IMR-90 (cell line): ENCODE results near the gene ATP1A2. TPM values are rescaled to one million over a fixed set of nuclear protein-coding genes. Genes with fewer than 3 reads are reported as not detected.

Experiments used
- ATAC-seq: fragments of 200-7000 bp; cut with Tn5 transposase; 2 replicates; pipeline ENCODE4 v1.9.1; 2020; ENCODE audit warnings: low read depth, mild to moderate bottlenecking, moderate library complexity
- BruUV-seq: library from RNA; stranded (reverse); fragments of 400-500 nt; replicated peaks from 2 replicates; lab custom pipeline; 2021; lab: Mats Ljungman, UMichigan
- CTCF ChIA-PET: fragments of 300-600 bp; formaldehyde crosslinking; extraction: SDS; loops from one replicate; lab custom pipeline; 2021; ENCODE audit warnings: antibody characterized with exemption; lab: Yijun Ruan, JAX
- POLR2A ChIA-PET: fragments of 300-600 bp; sonication (Branson Sonifier 250); formaldehyde crosslinking; loops from one replicate; lab custom pipeline; 2022; ENCODE audit warnings: antibody characterized with exemption; ENCODE audit not compliant: unreplicated experiment; lab: Charles Lee
- DNase-seq: peaks from one replicate; pipeline ENCODE4 v3.0.0; 2013
- H2AFZ ChIP-seq: replicated peaks from 2 replicates; pipeline ENCODE3; 2013; ENCODE audit warnings: low read length, mild to moderate bottlenecking; ENCODE audit not compliant: poor library complexity
- H2AK5ac ChIP-seq: 2 replicates; pipeline ENCODE4 v1.6.1; 2013; ENCODE audit warnings: low read depth, low read length, inconsistent platforms
- H2AK9ac ChIP-seq: replicated peaks from 2 replicates; pipeline ENCODE3; 2013; ENCODE audit warnings: mild to moderate bottlenecking, low read depth, low read length, moderate library complexity; ENCODE audit not compliant: poor library complexity
- H2BK120ac ChIP-seq: 2 replicates; pipeline ENCODE4 v1.6.1; 2013; ENCODE audit warnings: low read depth, low read length, inconsistent platforms
- H2BK15ac ChIP-seq: 3 replicates; pipeline ENCODE4 v1.6.1; 2013; ENCODE audit warnings: low read depth, low read length, inconsistent platforms
- H2BK20ac ChIP-seq: 2 replicates; pipeline ENCODE4 v1.6.1; 2013; ENCODE audit warnings: low read depth, mild to moderate bottlenecking, inconsistent platforms, low read length, moderate library complexity
- H2BK5ac ChIP-seq: 2 replicates; pipeline ENCODE4 v1.6.1; 2013; ENCODE audit warnings: mild to moderate bottlenecking, low read depth, low read length, inconsistent platforms; ENCODE audit not compliant: poor library complexity, severe bottlenecking
- H3K14ac ChIP-seq: replicated peaks from 2 replicates; pipeline ENCODE4 v1.6.1; 2013; ENCODE audit warnings: low read depth, low read length, inconsistent platforms
- H3K18ac ChIP-seq: 2 replicates; pipeline ENCODE4 v1.6.1; 2013; ENCODE audit warnings: low read depth, low read length, control low read depth
- H3K23ac ChIP-seq: 2 replicates; pipeline ENCODE4 v1.6.1; 2013; ENCODE audit warnings: low read depth, low read length, inconsistent platforms
- H3K27ac ChIP-seq: 2 replicates; pipeline ENCODE4 v1.5.1; 2013; ENCODE audit warnings: mild to moderate bottlenecking, control low read depth, low read length; ENCODE audit not compliant: insufficient read depth
- H3K27me3 ChIP-seq: 2 replicates; pipeline ENCODE4 v1.6.1; 2013; ENCODE audit warnings: low read length; ENCODE audit not compliant: control insufficient read depth, insufficient read depth
- H3K36me3 ChIP-seq: 2 replicates; pipeline ENCODE4 v1.6.1; 2013; ENCODE audit warnings: low read length, mixed read lengths; ENCODE audit not compliant: control insufficient read depth, insufficient read depth
- H3K4ac ChIP-seq: 2 replicates; pipeline ENCODE4 v1.6.1; 2013; ENCODE audit warnings: low read depth, low read length, inconsistent platforms
- H3K4me1 ChIP-seq: 2 replicates; pipeline ENCODE4 v1.6.1; 2013; ENCODE audit warnings: low read length, mixed read lengths; ENCODE audit not compliant: control insufficient read depth, insufficient read depth
- H3K4me2 ChIP-seq: 2 replicates; pipeline ENCODE4 v1.6.1; 2013; ENCODE audit warnings: low read depth, mild to moderate bottlenecking, control low read depth, low read length, moderate library complexity
- H3K4me3 ChIP-seq: 2 replicates; pipeline ENCODE4 v1.5.1; 2013; ENCODE audit warnings: low read depth, mild to moderate bottlenecking, control low read depth, low read length, moderate library complexity; ENCODE audit not compliant: insufficient read depth
- H3K56ac ChIP-seq: 2 replicates; pipeline ENCODE4 v1.6.1; 2013; ENCODE audit warnings: low read length, inconsistent platforms; ENCODE audit not compliant: insufficient read depth; ENCODE audit errors: extremely low read depth
- H3K79me1 ChIP-seq, 2 experiments: 2 replicates each; pipeline ENCODE4 v1.6.1; 2013; ENCODE audit warnings: low read length in 2 of 2, inconsistent platforms in 1 of 2, low read depth in 1 of 2
- H3K9ac ChIP-seq: 2 replicates; pipeline ENCODE4 v1.6.1; 2013; ENCODE audit warnings: low read depth, low read length, control low read depth
- H3K9me1 ChIP-seq: 2 replicates; pipeline ENCODE4 v1.6.1; 2013; ENCODE audit warnings: low read length, inconsistent platforms; ENCODE audit not compliant: insufficient read depth
- H3K9me3 ChIP-seq: 2 replicates; pipeline ENCODE4 v1.6.1; 2013; ENCODE audit warnings: low read length; ENCODE audit not compliant: control insufficient read depth, insufficient read depth
- H4K20me1 ChIP-seq: 2 replicates; pipeline ENCODE4 v1.6.1; 2013; ENCODE audit warnings: low read length, inconsistent platforms; ENCODE audit not compliant: insufficient read depth
- H4K5ac ChIP-seq: 2 replicates; pipeline ENCODE4 v1.6.1; 2013; ENCODE audit warnings: mild to moderate bottlenecking, low read depth, low read length, control low read depth
- H4K8ac ChIP-seq, 2 experiments: 2 replicates each; pipeline ENCODE4 v1.6.1; 2013; ENCODE audit warnings: low read depth in 2 of 2, low read length in 2 of 2, control low read depth in 1 of 2, inconsistent platforms in 1 of 2
- H4K91ac ChIP-seq: 2 replicates; pipeline ENCODE4 v1.6.1; 2013; ENCODE audit warnings: low read depth, low read length, inconsistent platforms; ENCODE audit not compliant: insufficient read depth
- BHLHE40 ChIP-seq: fragments of 150-350 bp; IDR thresholded peaks from 2 replicates; pipeline ENCODE4 v1.6.1; 2016; ENCODE audit warnings: mild to moderate bottlenecking, low read depth, low read length
- CEBPB ChIP-seq: IDR thresholded peaks from 2 replicates; pipeline ENCODE4 v1.6.1; 2012; ENCODE audit warnings: low read depth, low read length, improper control_type of control experiment
- CHD1 ChIP-seq: IDR thresholded peaks from 2 replicates; pipeline ENCODE4 v1.6.1; 2012; ENCODE audit warnings: low read depth, low read length, improper control_type of control experiment
- CTCF ChIP-seq: conservative IDR thresholded peaks from 2 replicates; pipeline ENCODE4 v1.5.1; 2012; ENCODE audit warnings: mild to moderate bottlenecking, low read depth, low read length, improper control_type of control experiment
- ELK1 ChIP-seq: fragments of 150-350 bp; IDR thresholded peaks from 2 replicates; pipeline ENCODE4 v1.6.1; 2016; ENCODE audit warnings: low read depth, mild to moderate bottlenecking, low read length, moderate library complexity, borderline replicate concordance
- FOS ChIP-seq: fragments of 150-350 bp; IDR thresholded peaks from 2 replicates; pipeline ENCODE4 v1.6.1; 2016; ENCODE audit warnings: low read depth, low read length
- MAFK ChIP-seq: IDR thresholded peaks from 2 replicates; pipeline ENCODE4 v1.6.1; 2012; ENCODE audit warnings: low read depth, low read length, improper control_type of control experiment
- MAZ ChIP-seq: IDR thresholded peaks from 2 replicates; pipeline ENCODE4 v1.6.1; 2012; ENCODE audit warnings: low read depth, mild to moderate bottlenecking, low read length, improper control_type of control experiment, moderate library complexity, borderline replicate concordance
- MXI1 ChIP-seq: IDR thresholded peaks from 2 replicates; pipeline ENCODE4 v1.6.1; 2012; ENCODE audit warnings: low read depth, mild to moderate bottlenecking, low read length, moderate library complexity, borderline replicate concordance
- NFE2L2 ChIP-seq: fragments of 150-350 bp; IDR thresholded peaks from 2 replicates; pipeline ENCODE4 v1.6.1; 2016; ENCODE audit warnings: low read depth, mild to moderate bottlenecking, low read length
- POLR2A ChIP-seq: IDR thresholded peaks from 2 replicates; pipeline ENCODE4 v1.6.1; 2012; ENCODE audit warnings: mild to moderate bottlenecking, low read depth, low read length
- RCOR1 ChIP-seq: IDR thresholded peaks from 2 replicates; pipeline ENCODE4 v1.6.1; 2012; ENCODE audit warnings: mild to moderate bottlenecking, low read length, improper control_type of control experiment; ENCODE audit not compliant: insufficient replicate concordance
- RFX5 ChIP-seq: IDR thresholded peaks from 2 replicates; pipeline ENCODE4 v1.8.0; 2012; ENCODE audit warnings: low read depth, mild to moderate bottlenecking, low read length, moderate library complexity
- SMC3 ChIP-seq: fragments of 150-350 bp; IDR thresholded peaks from 2 replicates; pipeline ENCODE4 v1.6.1; 2016; ENCODE audit warnings: low read depth, mild to moderate bottlenecking, antibody characterized with exemption, low read length, moderate library complexity
- USF2 ChIP-seq: fragments of 150-350 bp; IDR thresholded peaks from 2 replicates; pipeline ENCODE4 v1.6.1; 2017; ENCODE audit warnings: mild to moderate bottlenecking, antibody characterized with exemption, low read length, low read depth
- WGBS, 2 experiments: methylation state at CpG; one replicate each; pipeline versions ENCODE4 v1.1.5 to v1.1.7; 2013; ENCODE audit warnings: missing lambda C conversion rate in 2 of 2; ENCODE audit not compliant: insufficient read length in 1 of 2; ENCODE audit errors: extremely low coverage in 2 of 2; 5-methylcytosine and 5-hydroxymethylcytosine counted together
- dilution Hi-C: fragments of 300-500 bp; cut with HindIII; formaldehyde crosslinking; loops from one replicate; pipeline ENCODE4 v1.14.3; 2018; ENCODE audit warnings: low sequenced_read_pairs; ENCODE audit not compliant: unreplicated experiment
- in situ Hi-C: fragments of 300-500 bp; cut with MboI; formaldehyde crosslinking; loops from 3 replicates; pipeline ENCODE4 v1.14.3; 2019; ENCODE audit warnings: low sequenced_read_pairs, inconsistent platforms, mixed read lengths
- intact Hi-C: fragments of 100-400 bp; cut with micrococcal nuclease; formaldehyde crosslinking; loops from 2 replicates; pipeline ENCODE4 v1.10.0; 2022
- polyA plus RNA-seq, 3 experiments: library from polyadenylated mRNA; depleted of rRNA; stranded (reverse); fragments of >200 nt; gene quantifications; 2 replicates each; pipeline ENCODE4 v1.2.3, GENCODE V29; 2012; ENCODE audit warnings: low replicate concordance in 1 of 3
- total RNA-seq: library from RNA; depleted of rRNA; stranded (reverse); fragments of >200 nt; gene quantifications from 2 replicates; pipeline ENCODE4 v1.2.3, GENCODE V29; 2012

The ATP1A2 gene
- total and polyA plus RNA-seq, 2 of the 4 experiments (the other 2 are of a cell fraction) = under 0.01 to 0.15 TPM

- no peak overlapping the region for H2BK15ac ChIP-seq
- H4K8ac ChIP-seq = no peak overlapping the region
- ChIA-PET POLR2A (no interaction called here), CTCF (interaction anchor here (1.0 kb wide), 1 partner anchor 15 kb away, joined by 3 read pairs; no protein-coding TSS in a partner anchor)
- no peak overlapping the region for H3K56ac ChIP-seq
- H2BK120ac ChIP-seq = no peak overlapping the region
- no peak overlapping the region for H2BK20ac ChIP-seq
- H3K36me3 ChIP-seq = no peaks in the 10 kb centered on the region
- no peaks in the 10 kb centered on the region for H4K20me1 ChIP-seq
- no peak for TF ChIP-seq CHD1
- TF ChIP-seq SMC3 = no peak
- TF ChIP-seq POLR2A = no peak
- TF ChIP-seq MAZ = no peak
- no peak for TF ChIP-seq USF2
- TF ChIP-seq NFE2L2 = no peak
- no peak for TF ChIP-seq ELK1
- TF ChIP-seq CEBPB = no peak
- TF ChIP-seq MXI1 = no peak
- no peak for TF ChIP-seq RFX5
- no peak for TF ChIP-seq MAFK
- no peak for TF ChIP-seq FOS
- no peak for TF ChIP-seq BHLHE40
- no peak for TF ChIP-seq RCOR1
- TF ChIP-seq CTCF = no peak
- WGBS, 2 experiments = no CpG with 5 or more reads among the region's 2 CpGs
- no peak overlapping the region for H3K4ac ChIP-seq
- H2AK9ac ChIP-seq = no peak overlapping the region
- no peak overlapping the region for H2AK5ac ChIP-seq
- H3K23ac ChIP-seq = no peak overlapping the region
- no peak overlapping the region for H4K91ac ChIP-seq
- H3K9me1 ChIP-seq = no peaks in the 10 kb centered on the region
- intact Hi-C loops (no loop called here), dilution Hi-C loops (no loop called here), in situ Hi-C loops (loop anchor here (25.0 kb wide), 1 partner anchor 434 kb away; no protein-coding TSS in a partner anchor)
- H3K4me3 ChIP-seq = no peak overlapping the region
- DNase-seq (no peak), ATAC-seq (no peak)
- H3K18ac ChIP-seq = no peak overlapping the region
- no peaks in the 10 kb centered on the region for H3K9me3 ChIP-seq
- H3K4me2 ChIP-seq = no peak overlapping the region
- H3K79me1 ChIP-seq = no peaks in the 10 kb centered on the region
- no peak overlapping the region for H4K5ac ChIP-seq
- H2AFZ ChIP-seq = no peak overlapping the region
- H2BK5ac ChIP-seq = no peak overlapping the region
- BruUV-seq = no TSS peak
- H3K14ac ChIP-seq = no peak overlapping the region
- no peaks in the 10 kb centered on the region for H3K4me1 ChIP-seq
- no peak overlapping the region for H3K27ac ChIP-seq
- no peak overlapping the region for H3K9ac ChIP-seq
- H3K27me3 ChIP-seq = peaks cover 24% of the 10 kb centered on the region
Observed at GRCh38 chr1:160178731-160179130, 63.2 kb downstream of the ATP1A2 start.
